ENCODE measurements around the gene COLEC11.

COLEC11 gene

GRCh38 chr2:3587021-3587420, 7.9 kb upstream of the COLEC11 start:
- TF ChIP-seq, protein P1, sequence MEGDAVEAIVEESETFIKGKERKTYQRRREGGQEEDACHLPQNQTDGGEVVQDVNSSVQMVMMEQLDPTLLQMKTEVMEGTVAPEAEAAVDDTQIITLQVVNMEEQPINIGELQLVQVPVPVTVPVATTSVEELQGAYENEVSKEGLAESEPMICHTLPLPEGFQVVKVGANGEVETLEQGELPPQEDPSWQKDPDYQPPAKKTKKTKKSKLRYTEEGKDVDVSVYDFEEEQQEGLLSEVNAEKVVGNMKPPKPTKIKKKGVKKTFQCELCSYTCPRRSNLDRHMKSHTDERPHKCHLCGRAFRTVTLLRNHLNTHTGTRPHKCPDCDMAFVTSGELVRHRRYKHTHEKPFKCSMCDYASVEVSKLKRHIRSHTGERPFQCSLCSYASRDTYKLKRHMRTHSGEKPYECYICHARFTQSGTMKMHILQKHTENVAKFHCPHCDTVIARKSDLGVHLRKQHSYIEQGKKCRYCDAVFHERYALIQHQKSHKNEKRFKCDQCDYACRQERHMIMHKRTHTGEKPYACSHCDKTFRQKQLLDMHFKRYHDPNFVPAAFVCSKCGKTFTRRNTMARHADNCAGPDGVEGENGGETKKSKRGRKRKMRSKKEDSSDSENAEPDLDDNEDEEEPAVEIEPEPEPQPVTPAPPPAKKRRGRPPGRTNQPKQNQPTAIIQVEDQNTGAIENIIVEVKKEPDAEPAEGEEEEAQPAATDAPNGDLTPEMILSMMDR (IDR thresholded peaks at IDR 0.05; ENCODE audit: insufficient read depth, low read length, poor library complexity, severe bottlenecking) = no peak
- no peaks in the 10 kb centered on the region for H3K27me3 ChIP-seq (replicated peaks; ENCODE audit: control insufficient read depth, insufficient read depth, low read length)
- no peak for DNase-seq (ENCODE audit: extremely low read depth, insufficient read length)
- peaks cover 2% of the 10 kb centered on the region for H3K36me3 ChIP-seq (ENCODE audit: control insufficient read depth, insufficient read depth, low read length)
- no peak overlapping the region for H3K4me3 ChIP-seq (replicated peaks; ENCODE audit: low read depth, low read length)

DNA sequence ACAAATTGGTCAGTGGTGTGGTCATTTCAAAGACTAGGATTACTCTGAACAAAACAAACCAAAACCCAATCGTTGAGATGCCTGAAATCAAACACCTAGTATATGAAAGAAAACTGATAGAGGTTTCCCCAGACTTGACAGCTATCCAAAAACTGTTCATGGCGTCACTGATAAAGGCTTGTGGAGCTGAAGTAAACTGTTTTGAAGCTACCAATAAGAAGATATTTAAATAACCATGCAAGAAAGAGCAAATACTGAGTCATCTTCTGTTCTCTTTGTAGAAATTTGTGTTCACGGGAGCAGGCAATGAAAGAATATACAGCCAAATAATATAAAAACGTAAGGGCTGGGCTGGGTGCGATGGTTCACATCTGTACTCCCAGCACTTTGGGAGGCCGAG, 7.5 kb upstream of the COLEC11 start:
- H3K27me3 ChIP-seq (replicated peaks; ENCODE audit: control insufficient read depth, insufficient read depth, low read length) = no peaks in the 10 kb centered on the region
- TF ChIP-seq, protein P1 (IDR thresholded peaks at IDR 0.05; ENCODE audit: insufficient read depth, low read length, poor library complexity, severe bottlenecking) = no peak
- no peak overlapping the region for H3K4me3 ChIP-seq (replicated peaks; ENCODE audit: low read depth, low read length)
- H3K36me3 ChIP-seq (ENCODE audit: control insufficient read depth, insufficient read depth, low read length) = peaks cover 2% of the 10 kb centered on the region
- no peak for DNase-seq (ENCODE audit: extremely low read depth, insufficient read length)

GRCh38 chr2:3588084-3588483, 6.8 kb upstream of the COLEC11 start:
- Histone ChIP-seq H3K4me3 (replicated peaks; ENCODE audit: low read depth, low read length) (no peak overlapping the region), H3K36me3 (ENCODE audit: control insufficient read depth, insufficient read depth, low read length) (peaks cover 2% of the 10 kb centered on the region), H3K27me3 (replicated peaks; ENCODE audit: control insufficient read depth, insufficient read depth, low read length) (no peaks in the 10 kb centered on the region)
- TF ChIP-seq, protein P1 (IDR thresholded peaks at IDR 0.05; ENCODE audit: insufficient read depth, low read length, poor library complexity, severe bottlenecking) = no peak
- no peak for DNase-seq (ENCODE audit: extremely low read depth, insufficient read length)

GRCh38 chr2:3589086-3589485, 5.8 kb upstream of the COLEC11 start:
- Histone ChIP-seq H3K36me3 (ENCODE audit: control insufficient read depth, insufficient read depth, low read length) (peaks cover 2% of the 10 kb centered on the region), H3K4me3 (replicated peaks; ENCODE audit: low read depth, low read length) (no peak overlapping the region), H3K27me3 (replicated peaks; ENCODE audit: control insufficient read depth, insufficient read depth, low read length) (no peaks in the 10 kb centered on the region)
- TF ChIP-seq, protein P1 (IDR thresholded peaks at IDR 0.05; ENCODE audit: insufficient read depth, low read length, poor library complexity, severe bottlenecking) = no peak
- no peak for DNase-seq (ENCODE audit: extremely low read depth, insufficient read length)

- TF ChIP-seq, protein P1 (IDR thresholded peaks at IDR 0.05; ENCODE audit: insufficient read depth, low read length, poor library complexity, severe bottlenecking) = no peak
- no peaks in the 10 kb centered on the region for H3K27me3 ChIP-seq (replicated peaks; ENCODE audit: control insufficient read depth, insufficient read depth, low read length)
- no peaks in the 10 kb centered on the region for H3K36me3 ChIP-seq (ENCODE audit: control insufficient read depth, insufficient read depth, low read length)
- H3K4me3 ChIP-seq (replicated peaks; ENCODE audit: low read depth, low read length) = no peak overlapping the region
- DNase-seq (ENCODE audit: extremely low read depth, insufficient read length) = no peak
Measured at GRCh38 chr2:3595404-3595803, 492 bp downstream of the COLEC11 start.

GRCh38 chr2:3595985-3596384, 1.1 kb downstream of the COLEC11 start:
- no peaks in the 10 kb centered on the region for H3K27me3 ChIP-seq (replicated peaks; ENCODE audit: control insufficient read depth, insufficient read depth, low read length)
- no peak overlapping the region for H3K4me3 ChIP-seq (replicated peaks; ENCODE audit: low read depth, low read length)
- no peaks in the 10 kb centered on the region for H3K36me3 ChIP-seq (ENCODE audit: control insufficient read depth, insufficient read depth, low read length)
- DNase-seq (ENCODE audit: extremely low read depth, insufficient read length) = peak; percentile 46
- TF ChIP-seq, protein P1 (IDR thresholded peaks at IDR 0.05; ENCODE audit: insufficient read depth, low read length, poor library complexity, severe bottlenecking) = no peak

All from GM06990 (cell line).